GM23338 (cell line): ENCODE measurements around the gene RABL2A.
"Not testable (repeated sequence)": the region's sequence is repeated elsewhere in the genome, so short reads cannot be mapped to it uniquely, and the experiment has no call there.

Experiments used
- CREB1 ChIP-seq: fragments of 250-450 bp; sonication (Bioruptor Pico); IDR thresholded peaks from 2 replicates; pipeline ENCODE4 v1.5.0; 2020; ENCODE audit warnings: low read depth, mild to moderate bottlenecking, moderate library complexity
- CTCF ChIP-seq, 2 experiments: fragments of 200-600 bp in 1 of 2; sonication (generic) in 1 of 2; conservative IDR thresholded peaks; 2 replicates each; pipeline versions ENCODE4 v1.5.1 to v1.6.1; 2016 to 2017; ENCODE audit warnings: antibody characterized with exemption in 2 of 2, low read depth in 2 of 2, mild to moderate bottlenecking in 2 of 2, moderate library complexity in 1 of 2
- EZH2 ChIP-seq: fragments of 200-600 bp; sonication (generic); IDR thresholded peaks from one replicate; pipeline ENCODE4 v1.8.0; 2017; ENCODE audit warnings: antibody characterized with exemption, mild to moderate bottlenecking, low read depth; ENCODE audit not compliant: unreplicated experiment
- EZH2phosphoT487 ChIP-seq: fragments of 200-600 bp; sonication (generic); IDR thresholded peaks from one replicate; pipeline ENCODE4 v1.8.1; 2018; ENCODE audit warnings: antibody characterized with exemption; ENCODE audit not compliant: unreplicated experiment
- JUNB ChIP-seq: IDR thresholded peaks from one replicate; pipeline ENCODE4 v1.6.1; 2016; ENCODE audit warnings: antibody characterized with exemption; ENCODE audit not compliant: unreplicated experiment
- NANOG ChIP-seq: IDR thresholded peaks from 2 replicates; pipeline ENCODE4 v1.6.1; 2016; ENCODE audit warnings: antibody characterized with exemption, borderline replicate concordance
- POLR2AphosphoS5 ChIP-seq: IDR thresholded peaks from 2 replicates; pipeline ENCODE4 v1.6.1; 2016; ENCODE audit warnings: antibody characterized with exemption, low read depth
- REST ChIP-seq: IDR thresholded peaks from one replicate; pipeline ENCODE4 v1.6.1; 2018; ENCODE audit warnings: antibody characterized with exemption; ENCODE audit not compliant: unreplicated experiment
- STAT1 ChIP-seq: IDR thresholded peaks from one replicate; pipeline ENCODE4 v1.6.1; 2016; ENCODE audit warnings: antibody characterized with exemption; ENCODE audit not compliant: unreplicated experiment
- ZNF114 ChIP-seq: fragments of 250-450 bp; sonication (Bioruptor Pico); IDR thresholded peaks from 2 replicates; pipeline ENCODE4 v1.5.0; 2020; ENCODE audit warnings: mild to moderate bottlenecking, moderate library complexity
- ZNF462 ChIP-seq: fragments of 250-450 bp; sonication (Bioruptor Pico); IDR thresholded peaks from 2 replicates; pipeline ENCODE4 v1.5.0; 2020; ENCODE audit warnings: mild to moderate bottlenecking, moderate library complexity

- TF ChIP-seq EZH2; CTCF (conservative IDR thresholded peaks at IDR 0.05; ENCODE audit: low read depth in 2 of 2); POLR2AphosphoS5; ZNF462 (CRISPR knock-in tag); EZH2phosphoT487; REST; JUNB; NANOG; CREB1 (CRISPR knock-in tag); ZNF114 (CRISPR knock-in tag); STAT1: not testable (repeated sequence)
Measured at GRCh38 chr2:113582473-113582872, 44.6 kb upstream of the RABL2A start.
